GM18867 (cell line): ENCODE results near the gene AP1S1.

Source experiments
- ATAC-seq: cut with Tn5 transposase; IDR thresholded peaks from one replicate; pipeline ENCODE4 v1.9.1; 2021; ENCODE audit warnings: mild to moderate bottlenecking, moderate library complexity; ENCODE audit not compliant: unreplicated experiment

Gene AP1S1

GRCh38 chr7:101156277-101156676 lies 2.0 kb downstream of the AP1S1 start:
- ATAC-seq: no peak

GRCh38 chr7:101156866-101157589 lies 2.8 kb downstream of the AP1S1 start:
- no peak for ATAC-seq

GRCh38 chr7:101159696-101160674 lies 5.7 kb downstream of the AP1S1 start:
- ATAC-seq: no peak

- no peak for ATAC-seq
Observed at GRCh38 chr7:101160910-101161309, 6.6 kb downstream of the AP1S1 start.

GRCh38 chr7:101161692-101162471 lies 7.6 kb downstream of the AP1S1 start:
- ATAC-seq: no peak

GRCh38 chr7:101162551-101163278 lies 8.4 kb downstream of the AP1S1 start:
- no peak for ATAC-seq

- ATAC-seq: no peak
Observed at GRCh38 chr7:101163279-101164070, 9.2 kb downstream of the AP1S1 start.

GRCh38 chr7:101164071-101164840 lies 10.0 kb downstream of the AP1S1 start:
- ATAC-seq: no peak

GRCh38 chr7:101165075-101165957 lies 11.0 kb downstream of the AP1S1 start, which contains the start of gene VGF:
VGF (minus strand) TSS chr7:101165569; CDS start chr7:101164843, 726 bp downstream.
- ATAC-seq: peak; percentile 81

- no peak for ATAC-seq
Observed at GRCh38 chr7:101165958-101166647, 11.8 kb downstream of the AP1S1 start.

- ATAC-seq: no peak
Observed at GRCh38 chr7:101166648-101166908, 12.3 kb downstream of the AP1S1 start.

GRCh38 chr7:101166909-101167644 lies 12.8 kb downstream of the AP1S1 start:
- ATAC-seq: no peak

- no peak for ATAC-seq
Observed at GRCh38 chr7:101167645-101168411, 13.6 kb downstream of the AP1S1 start.

- no peak for ATAC-seq
Observed at GRCh38 chr7:101168412-101169049, 14.3 kb downstream of the AP1S1 start.

GRCh38 chr7:101169110-101169837 lies 15.0 kb downstream of the AP1S1 start:
- no peak for ATAC-seq
